WERI-Rb-1 (cell line): ENCODE results near the gene RGS9BP.
A peak's percentile ranks its signal among the peaks of the same experiment; 100 is the strongest.

Experiments
- DNase-seq: peaks from one replicate; pipeline ENCODE4 v3.0.0-alpha.2; 2020
- H3K27ac ChIP-seq: fragments of 250-450 bp; sonication (Bioruptor Pico); 2 replicates; pipeline ENCODE4 v1.5.1; 2020; ENCODE audit warnings: mild to moderate bottlenecking, moderate library complexity
- H3K27me3 ChIP-seq: fragments of 250-450 bp; sonication (Bioruptor Pico); 2 replicates; pipeline ENCODE4 v1.5.1; 2021; ENCODE audit warnings: mild to moderate bottlenecking, low read depth, moderate library complexity; ENCODE audit not compliant: insufficient read depth, severe bottlenecking
- H3K36me3 ChIP-seq: fragments of 250-450 bp; sonication (Bioruptor Pico); 2 replicates; pipeline ENCODE4 v1.5.1; 2020; ENCODE audit warnings: mild to moderate bottlenecking, moderate library complexity
- H3K4me3 ChIP-seq: 2 replicates; pipeline ENCODE4 v1.5.1; 2011; ENCODE audit warnings: low read depth, mild to moderate bottlenecking, control low read depth, low read length
- H3K9me3 ChIP-seq: fragments of 250-450 bp; sonication (Bioruptor Pico); 2 replicates; pipeline ENCODE4 v1.5.1; 2021; ENCODE audit warnings: mild to moderate bottlenecking, moderate library complexity; ENCODE audit not compliant: severe bottlenecking
- CTCF ChIP-seq: IDR thresholded peaks from 2 replicates; pipeline ENCODE4 v1.5.1; 2011; ENCODE audit warnings: low read depth, mild to moderate bottlenecking, control low read depth, inconsistent platforms, low read length

Gene RGS9BP

DNA sequence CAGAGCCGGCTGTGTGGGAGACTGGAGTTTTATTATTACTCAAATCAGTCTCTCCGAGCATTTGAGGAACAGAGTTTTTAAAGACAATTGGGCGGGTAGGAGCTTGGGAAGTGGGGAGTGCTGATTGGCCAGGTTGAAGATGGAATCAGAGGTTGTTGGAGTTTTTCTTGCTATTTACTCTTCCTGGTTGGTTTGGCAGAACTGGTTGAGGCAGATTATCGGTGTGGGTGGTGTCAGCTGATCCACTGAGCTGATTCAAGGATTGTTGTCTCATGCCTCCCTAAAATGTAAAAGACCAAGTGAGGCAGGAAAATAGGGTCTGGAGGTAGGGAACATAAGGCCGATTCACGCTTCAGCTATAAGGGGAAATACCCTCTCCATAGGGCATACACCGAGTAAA lies 42.6 kb downstream of the RGS9BP start:
- DNase-seq = no peak
- H3K27ac ChIP-seq = no peak overlapping the region
- H3K27me3 ChIP-seq = no peaks in the 10 kb centered on the region
- no peak for TF ChIP-seq CTCF
- H3K36me3 ChIP-seq = peaks cover 4% of the 10 kb centered on the region; the same call in 1 of the 2 replicates
- H3K4me3 ChIP-seq = no peak overlapping the region
- H3K9me3 ChIP-seq = no peaks in the 10 kb centered on the region

GRCh38 chr19:32719611-32720059 lies 44.0 kb downstream of the RGS9BP start, which contains the start of gene TDRD12:
TSS of gene TDRD12 (plus strand) at chr19:32719767. CDS start at chr19:32720073, 306 bp downstream.
- no peaks in the 10 kb centered on the region for H3K36me3 ChIP-seq
- no peak within 1 kb of the TSS for H3K4me3 ChIP-seq
- TF ChIP-seq CTCF = peak; percentile 32; the same call in 1 of the 2 replicates
- no peaks in the 10 kb centered on the region for H3K9me3 ChIP-seq
- H3K27ac ChIP-seq = no peak within 1 kb of the TSS
- DNase-seq = peak; percentile 15
- H3K27me3 ChIP-seq = no peaks in the 10 kb centered on the region

DNA sequence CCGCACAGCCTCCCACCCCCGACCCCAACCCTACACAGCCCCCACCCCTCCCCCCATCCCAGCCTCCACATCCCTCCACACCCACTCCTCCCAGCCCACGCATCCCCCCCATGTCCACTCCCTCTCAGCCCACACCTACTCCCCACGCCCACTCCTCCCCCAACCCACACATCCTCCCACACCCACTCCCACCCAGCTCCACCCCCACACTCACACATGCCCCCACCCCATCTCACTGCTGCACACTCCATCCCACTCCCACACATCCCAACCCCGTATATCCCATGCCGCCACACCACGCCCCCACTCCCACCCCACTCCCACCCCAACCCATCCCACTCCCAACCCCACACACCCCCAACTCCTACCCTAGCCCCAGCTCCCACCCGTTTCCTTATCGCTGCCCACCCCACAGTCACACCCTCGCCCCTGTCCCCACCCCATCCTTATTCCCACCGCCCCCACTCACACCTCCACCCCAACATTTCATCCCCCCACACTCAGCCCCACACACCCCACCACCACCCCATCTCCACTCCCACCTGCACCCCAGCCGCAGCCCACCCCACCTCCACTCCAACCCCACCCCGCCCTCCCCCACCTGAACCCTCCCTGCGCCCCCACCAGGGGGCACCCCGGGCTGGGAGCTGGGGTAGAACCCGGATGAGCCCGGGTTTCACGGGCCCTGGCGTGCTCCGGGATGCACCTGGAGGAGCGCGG lies 44.7 kb downstream of the RGS9BP start:
- DNase-seq = no peak
- no peak for TF ChIP-seq CTCF
- Histone ChIP-seq H3K4me3 (no peak overlapping the region), H3K36me3 (no peaks in the 10 kb centered on the region), H3K27me3 (no peaks in the 10 kb centered on the region), H3K27ac (no peak overlapping the region), H3K9me3 (peaks cover under 1% of the 10 kb centered on the region)

DNA sequence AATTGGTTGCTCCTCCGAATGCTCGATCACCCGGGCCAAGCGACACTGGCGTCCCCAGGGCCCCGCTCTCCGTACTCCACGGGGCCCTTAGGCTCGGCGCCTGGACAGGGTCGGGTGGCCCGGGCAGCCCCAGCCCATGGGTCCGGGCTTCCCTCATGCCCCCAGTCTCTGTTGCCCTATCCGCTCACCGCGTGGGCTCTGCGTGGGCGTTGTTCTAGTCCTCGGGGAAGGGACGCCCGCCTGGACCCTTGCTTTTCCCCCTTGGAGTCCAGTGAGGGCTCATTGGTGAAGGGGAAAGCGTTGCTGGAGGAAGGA lies 45.2 kb downstream of the RGS9BP start:
- peaks cover 3% of the 10 kb centered on the region for H3K9me3 ChIP-seq
- H3K27me3 ChIP-seq = no peaks in the 10 kb centered on the region
- no peak for TF ChIP-seq CTCF
- H3K36me3 ChIP-seq = no peaks in the 10 kb centered on the region
- no peak overlapping the region for H3K4me3 ChIP-seq
- H3K27ac ChIP-seq = no peak overlapping the region
- DNase-seq = no peak
